Mesodermal cell (in vitro differentiated cells): ENCODE results near the gene LARP1.
"Not testable (repeated sequence)": the region's sequence is repeated elsewhere in the genome, so short reads cannot be mapped to it uniquely, and the experiment has no call there.

Experiments
- H3K27ac ChIP-seq: 2 replicates; pipeline ENCODE4 v1.7.0; 2013; ENCODE audit warnings: mild to moderate bottlenecking, low read depth, low read length, moderate library complexity; ENCODE audit not compliant: severe bottlenecking
- H3K36me3 ChIP-seq: 2 replicates; pipeline ENCODE4 v1.7.1; 2013; ENCODE audit warnings: mild to moderate bottlenecking, low read length, moderate library complexity; ENCODE audit not compliant: control insufficient read depth, insufficient read depth
- H3K4me1 ChIP-seq: one replicate; pipeline ENCODE4 v1.7.1; 2013; ENCODE audit warnings: mild to moderate bottlenecking, low read length; ENCODE audit not compliant: insufficient read depth, control insufficient read depth, poor library complexity, severe bottlenecking
- H3K4me3 ChIP-seq: 2 replicates; pipeline ENCODE4 v1.7.0; 2013; ENCODE audit warnings: low read length, control low read depth, mild to moderate bottlenecking; ENCODE audit not compliant: insufficient read depth, poor library complexity, severe bottlenecking; ENCODE audit errors: extremely low read depth
- H3K9me3 ChIP-seq: 2 replicates; pipeline ENCODE4 v1.7.1; 2013; ENCODE audit warnings: mild to moderate bottlenecking, low read length, moderate library complexity; ENCODE audit not compliant: control insufficient read depth
- WGBS, 2 experiments: methylation state at CpG; one replicate each; pipeline ENCODE4 v1.1.5; 2013; ENCODE audit warnings: missing lambda C conversion rate in 2 of 2; ENCODE audit not compliant: insufficient coverage in 2 of 2; 5-methylcytosine and 5-hydroxymethylcytosine counted together

The LARP1 gene

DNA sequence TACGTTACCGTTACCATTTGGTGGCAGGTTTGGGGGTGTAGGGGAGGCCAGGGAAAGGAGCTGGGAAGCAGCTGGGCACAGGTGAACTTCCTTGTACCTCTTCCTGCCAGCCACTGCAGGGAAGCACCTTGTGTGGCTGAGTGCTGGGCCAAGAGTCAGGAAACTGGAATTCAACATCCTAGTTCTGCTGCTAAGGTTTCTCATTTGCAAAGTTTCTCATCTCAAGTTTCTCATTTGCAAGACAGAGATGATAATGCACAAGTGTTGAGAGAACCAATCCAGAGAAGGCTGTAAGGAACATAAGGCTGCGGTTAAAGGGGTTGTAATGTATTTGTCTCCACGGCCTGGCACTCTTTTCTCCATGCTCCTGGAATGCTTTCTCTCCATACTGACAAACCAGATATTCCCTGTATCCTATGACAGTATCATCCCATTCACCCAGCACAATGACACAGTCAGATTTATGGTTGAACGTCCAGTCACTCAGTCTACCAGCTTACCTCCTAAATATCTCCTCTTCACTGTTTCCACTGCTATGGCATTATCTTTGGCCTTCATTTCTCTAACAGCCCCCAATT lies 33.6 kb upstream of the LARP1 start:
- WGBS, 2 experiments, result 36 to 38% methylated on average over 2 to 3 of the region's 5 CpGs
- Histone ChIP-seq H3K36me3 (no peaks in the 10 kb centered on the region), H3K27ac (no peak overlapping the region), H3K4me3 (no peak overlapping the region), H3K4me1 (peaks cover 4% of the 10 kb centered on the region), H3K9me3 (no peaks in the 10 kb centered on the region)

DNA sequence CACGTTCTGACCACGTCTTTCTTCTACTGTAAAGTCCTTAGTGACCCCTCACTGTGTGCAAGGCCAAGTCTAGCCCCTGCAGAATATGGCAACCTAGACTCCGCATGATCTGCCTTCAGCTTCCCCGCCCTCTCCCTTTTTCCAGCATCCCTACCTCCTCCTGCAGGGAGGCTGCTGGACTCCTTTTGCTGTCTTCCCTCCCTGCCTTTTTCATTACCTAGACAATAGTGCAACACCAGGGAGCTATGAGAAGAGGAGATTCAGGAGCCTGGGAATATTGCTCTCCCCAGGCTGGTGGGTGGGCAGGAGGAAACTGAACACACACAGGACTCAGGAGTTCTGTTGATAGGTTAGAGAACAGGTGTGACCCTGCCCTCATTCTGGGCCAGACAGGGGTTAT lies 33.1 kb upstream of the LARP1 start:
- no peaks in the 10 kb centered on the region for H3K36me3 ChIP-seq
- H3K27ac ChIP-seq, result no peak overlapping the region
- H3K4me3 ChIP-seq, result no peak overlapping the region
- H3K9me3 ChIP-seq, result no peaks in the 10 kb centered on the region
- 51 to 53% methylated on average over 4 of the region's 4 CpGs for WGBS, 2 experiments
- H3K4me1 ChIP-seq, result peaks cover 4% of the 10 kb centered on the region

DNA sequence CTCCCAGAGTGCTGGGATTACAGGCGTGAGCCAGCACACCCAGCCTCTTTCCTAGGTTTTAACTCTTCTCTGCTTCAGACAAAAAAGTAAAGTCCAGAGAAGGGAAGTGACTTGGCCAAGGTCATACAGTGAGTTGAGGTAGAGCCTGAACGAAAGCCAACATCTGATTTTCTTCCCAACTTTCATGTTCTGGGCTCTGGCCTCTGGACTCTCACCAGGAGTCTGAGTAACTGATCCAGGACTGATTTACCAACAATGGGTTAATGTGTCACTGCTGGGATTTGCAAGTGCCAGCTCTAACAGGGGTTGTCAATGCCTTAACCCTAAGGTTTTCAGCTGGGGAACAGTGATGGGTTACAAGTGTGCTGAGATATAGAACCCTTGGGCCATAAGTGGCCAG lies 32.2 kb upstream of the LARP1 start:
- Histone ChIP-seq H3K9me3 (no peaks in the 10 kb centered on the region), H3K4me1 (peaks cover 4% of the 10 kb centered on the region), H3K4me3 (no peak overlapping the region), H3K27ac (no peak overlapping the region), H3K36me3 (no peaks in the 10 kb centered on the region)
- 94% methylated on average over 2 of the region's 2 CpGs; no CpG with 5 or more reads in 1 of the 2 experiments for WGBS, 2 experiments

DNA sequence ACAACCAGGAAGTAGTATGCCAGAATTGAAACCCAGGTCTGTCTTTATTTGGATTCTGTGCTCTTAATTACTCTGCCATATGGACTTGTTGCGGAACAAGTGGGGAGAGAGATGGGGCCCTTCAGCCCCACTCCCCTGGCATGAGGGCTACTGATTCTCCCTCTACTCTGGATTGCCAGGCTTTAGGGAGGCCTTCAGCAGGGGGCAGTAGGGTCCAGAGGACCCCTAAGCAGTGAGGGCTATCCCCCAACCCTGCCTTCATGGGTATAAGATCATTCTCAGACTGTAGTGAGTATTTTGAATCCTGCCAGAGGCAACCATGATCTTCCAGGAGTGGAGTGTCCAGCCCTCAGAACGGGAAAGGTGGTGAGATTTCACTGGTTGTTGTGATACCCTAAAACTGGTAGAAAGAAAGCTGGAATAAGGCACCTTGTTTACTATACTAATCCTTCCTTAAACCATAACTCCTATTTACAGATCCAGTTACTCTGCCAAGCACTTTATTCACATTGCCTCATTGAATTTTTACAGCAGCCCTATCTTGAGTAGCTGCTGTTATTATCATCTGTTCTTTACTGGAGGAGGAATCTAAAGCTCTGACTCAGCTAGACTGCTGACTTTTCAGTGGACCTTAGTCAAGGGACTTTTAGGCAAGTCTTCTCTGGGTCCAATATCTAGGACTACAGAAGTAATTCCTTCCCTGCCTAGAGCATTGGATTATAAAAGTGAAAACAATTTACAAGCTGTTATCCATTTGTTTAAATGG lies 31.3 kb upstream of the LARP1 start:
- no peak overlapping the region for H3K4me3 ChIP-seq
- peaks cover 4% of the 10 kb centered on the region for H3K4me1 ChIP-seq
- no CpG with 5 or more reads among the region's 2 CpGs for WGBS, 2 experiments
- no peaks in the 10 kb centered on the region for H3K36me3 ChIP-seq
- no peaks in the 10 kb centered on the region for H3K9me3 ChIP-seq
- H3K27ac ChIP-seq, result no peak overlapping the region

DNA sequence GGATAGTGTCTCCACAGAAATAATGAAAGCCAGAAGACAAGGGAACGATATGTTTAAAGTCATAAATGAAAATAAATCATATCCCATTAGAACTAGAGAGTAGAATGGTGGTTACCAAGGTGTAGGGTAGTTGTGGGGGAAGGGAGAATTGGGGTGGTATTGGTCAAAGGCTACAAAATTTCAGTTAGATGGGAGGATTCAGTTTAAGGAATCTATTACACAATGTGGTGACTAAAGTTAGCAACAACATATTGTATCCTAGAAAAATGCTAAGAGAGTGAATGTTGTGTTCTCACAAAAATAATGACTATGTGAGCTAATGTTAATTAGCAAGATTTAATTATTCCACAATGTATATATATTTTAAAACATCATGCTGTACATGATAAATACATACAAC lies 27.8 kb upstream of the LARP1 start:
- H3K36me3 ChIP-seq, result no peaks in the 10 kb centered on the region
- H3K9me3 ChIP-seq, result no peaks in the 10 kb centered on the region
- no peaks in the 10 kb centered on the region for H3K4me1 ChIP-seq
- H3K4me3 ChIP-seq, result no peak overlapping the region
- H3K27ac ChIP-seq, result no peak overlapping the region
- no CpG with 5 or more reads among the region's 1 CpG for WGBS, 2 experiments

DNA sequence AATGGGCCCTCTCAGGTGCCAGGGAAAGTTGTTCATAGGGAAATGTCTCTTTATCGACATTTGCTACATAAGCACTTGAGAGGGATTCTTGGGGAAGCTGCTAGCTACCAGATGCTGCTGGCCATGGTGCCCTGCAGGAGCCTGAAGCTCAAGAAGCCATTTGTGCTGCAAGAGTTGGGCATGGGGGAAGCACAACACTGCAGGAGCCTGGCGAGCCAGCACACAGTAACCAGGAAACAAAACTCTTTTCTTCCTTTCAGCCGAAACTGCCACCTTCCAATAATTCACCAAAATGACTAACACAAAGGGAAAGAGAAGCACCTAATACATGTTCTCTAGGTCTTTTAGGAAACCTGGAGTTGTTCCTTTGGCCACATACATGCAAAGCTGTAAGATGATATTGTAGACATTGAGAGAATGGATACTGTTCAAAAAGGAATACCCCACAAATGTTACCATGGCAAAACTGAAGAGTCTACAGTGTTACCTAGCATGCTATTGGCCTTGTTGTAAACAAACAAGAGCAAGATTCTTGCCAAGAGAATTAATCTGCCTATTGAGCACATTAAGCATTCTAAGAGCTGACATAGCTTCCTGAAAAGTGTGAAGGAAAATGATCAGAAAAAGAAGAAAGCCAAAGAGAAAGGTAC lies 26.1 kb upstream of the LARP1 start:
- Histone ChIP-seq H3K4me3 (no peak overlapping the region), H3K27ac (no peak overlapping the region), H3K36me3 (no peaks in the 10 kb centered on the region), H3K4me1 (no peaks in the 10 kb centered on the region), H3K9me3 (no peaks in the 10 kb centered on the region)
- 89 to 100% methylated on average over 1 of the region's 3 CpGs for WGBS, 2 experiments

DNA sequence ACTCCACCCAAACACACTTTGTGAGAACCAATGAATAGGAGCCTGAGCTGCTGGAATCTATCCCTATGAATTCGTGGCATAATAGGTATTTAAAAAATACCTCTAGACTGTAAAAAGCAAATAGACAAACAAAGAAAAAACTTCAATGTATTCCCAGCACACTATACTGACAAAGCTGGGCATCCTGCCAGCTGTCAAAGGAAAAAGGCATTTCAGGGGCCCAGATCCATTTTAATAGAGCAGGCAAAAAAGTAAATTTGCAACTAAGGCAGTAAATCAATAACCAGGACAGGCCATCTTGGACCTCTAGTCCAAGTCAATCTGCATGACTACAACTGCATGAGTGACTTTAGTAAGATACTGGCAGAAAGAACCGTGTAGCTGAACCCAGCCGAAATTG lies 25.6 kb upstream of the LARP1 start:
- Histone ChIP-seq H3K36me3 (no peaks in the 10 kb centered on the region), H3K4me1 (no peaks in the 10 kb centered on the region), H3K9me3 (no peaks in the 10 kb centered on the region), H3K27ac (no peak overlapping the region), H3K4me3 (no peak overlapping the region)
- WGBS, 2 experiments, result no CpG with 5 or more reads among the region's 3 CpGs

DNA sequence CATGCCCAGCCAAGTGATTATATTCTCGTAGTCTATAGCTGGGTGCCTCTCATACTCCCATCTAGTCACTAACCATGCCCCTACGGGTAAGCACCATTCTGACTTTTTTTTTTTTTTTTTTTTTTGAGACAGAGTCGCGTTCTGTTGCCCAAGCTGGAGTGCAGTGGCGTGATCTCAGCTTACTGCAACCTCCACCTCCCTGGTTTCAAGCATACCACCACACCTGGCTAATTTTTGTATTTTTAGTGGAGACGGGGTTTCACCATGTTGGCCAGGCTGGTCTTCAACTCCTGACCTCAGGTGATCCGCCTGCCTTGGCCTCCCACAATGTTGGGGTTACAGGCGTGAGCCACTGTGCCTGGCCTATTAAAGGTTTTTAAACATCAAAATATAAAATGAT lies 24.4 kb upstream of the LARP1 start:
- not testable (repeated sequence) for H3K4me1 ChIP-seq, H3K9me3 ChIP-seq, H3K36me3 ChIP-seq, H3K27ac ChIP-seq, H3K4me3 ChIP-seq
- 94 to 100% methylated on average over 2 of the region's 8 CpGs for WGBS, 2 experiments

DNA sequence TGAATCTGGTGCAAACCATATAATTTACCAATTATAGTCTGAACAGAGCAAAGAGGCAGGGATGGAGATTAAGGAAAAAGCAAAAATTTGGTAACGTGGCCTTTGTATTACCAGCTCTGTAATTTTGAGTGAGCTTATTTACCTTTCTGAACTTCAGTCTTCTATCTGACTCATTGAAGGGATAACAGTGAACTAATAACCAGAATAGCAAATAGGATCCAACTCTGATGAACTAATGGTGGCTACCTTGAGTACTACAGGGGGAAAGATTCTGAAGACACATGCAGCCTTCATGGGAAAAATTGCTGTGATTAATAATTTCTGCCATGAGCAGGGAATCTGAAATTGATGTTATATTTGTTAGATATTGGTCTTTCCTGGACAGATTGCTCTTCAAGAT lies 23.0 kb upstream of the LARP1 start:
- H3K9me3 ChIP-seq, result no peaks in the 10 kb centered on the region
- H3K27ac ChIP-seq, result no peak overlapping the region
- H3K36me3 ChIP-seq, result no peaks in the 10 kb centered on the region
- H3K4me3 ChIP-seq, result no peak overlapping the region
- H3K4me1 ChIP-seq, result no peaks in the 10 kb centered on the region
- WGBS, 2 experiments, result 80 to 100% methylated on average over 1 of the region's 1 CpG

DNA sequence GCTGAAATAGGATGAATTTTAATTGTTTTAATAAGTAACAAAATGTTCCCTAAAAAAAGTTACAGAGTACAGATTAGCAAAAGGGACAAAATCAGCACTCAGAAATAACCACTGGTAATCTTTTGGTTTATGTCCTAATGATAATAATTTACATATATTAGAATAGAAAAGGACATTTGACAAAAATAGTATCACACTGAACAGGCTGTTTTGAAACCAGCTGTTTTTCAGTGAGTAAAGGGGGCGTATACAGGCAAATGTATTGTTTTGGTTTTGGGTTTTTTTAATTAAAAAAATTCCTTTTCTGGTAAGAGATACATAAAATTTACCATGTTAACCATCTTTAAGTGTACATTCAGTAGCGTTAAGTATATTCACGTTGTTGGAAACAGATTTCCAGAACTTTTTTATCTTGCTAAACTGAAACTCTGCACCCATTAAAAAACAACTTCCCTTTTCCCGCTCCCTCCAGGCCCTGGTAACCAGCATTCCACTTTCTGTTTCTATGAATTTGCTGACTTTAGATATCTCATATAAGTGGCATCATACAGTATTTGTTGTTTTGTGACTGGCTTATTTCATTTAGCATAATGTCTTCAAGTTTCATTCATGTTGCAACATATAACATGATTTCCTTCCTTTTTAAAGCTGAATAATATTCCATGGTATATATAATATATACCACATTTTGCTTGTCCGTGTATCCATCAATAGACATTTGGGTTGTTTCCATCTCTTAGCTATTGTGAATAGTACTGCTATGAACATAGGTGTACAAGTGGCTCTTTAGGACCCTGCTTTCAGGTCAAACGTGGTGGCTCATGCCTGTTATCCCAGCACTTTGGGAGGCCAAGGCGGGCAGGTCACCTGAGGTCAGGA lies 20.6 kb upstream of the LARP1 start:
- Histone ChIP-seq H3K27ac (no peak overlapping the region), H3K4me3 (no peak overlapping the region), H3K4me1 (no peaks in the 10 kb centered on the region), H3K9me3 (no peaks in the 10 kb centered on the region), H3K36me3 (no peaks in the 10 kb centered on the region)
- WGBS, 2 experiments, result 86 to 91% methylated on average over 3 to 4 of the region's 7 CpGs
